ENCODE data around the gene STAC2. TPM values are rescaled to one million over a fixed set of nuclear protein-coding genes. Genes with fewer than 3 reads are reported as not detected.
A peak's percentile ranks its signal among the peaks of the same experiment; 100 is the strongest.

STAC2 gene
- polyA plus RNA-seq, 3 donors, result not detected

- 0% methylated on average over 1 of the region's 4 CpGs for WGBS (ENCODE audit: insufficient coverage)
- Histone ChIP-seq H2AFZ (ENCODE audit: insufficient read depth, low read depth, low read length, poor library complexity, severe bottlenecking) (no peak overlapping the region), H4K20me1 (ENCODE audit: insufficient read depth, low read length) (no peaks in the 10 kb centered on the region), H3K27me3 (ENCODE audit: control insufficient read depth in 2 of 2, insufficient read depth in 2 of 2, low read length in 2 of 2) (no peaks in the 10 kb centered on the region), H3K36me3 (replicated peaks in 1 of 2; ENCODE audit: control insufficient read depth in 1 of 2, insufficient read depth in 2 of 2, low read length in 2 of 2) (no peaks in the 10 kb centered on the region), H3K4me3 (replicated peaks in 1 of 3; ENCODE audit: low read depth in 2 of 3, low read length in 3 of 3) (no peak overlapping the region), H3K4me1 (ENCODE audit: control insufficient read depth in 1 of 2, insufficient read depth in 2 of 2, low read length in 2 of 2) (peaks cover 47 to 55% of the 10 kb centered on the region in 2 donors), H3K9me3 (replicated peaks in 1 of 2; ENCODE audit: control insufficient read depth in 1 of 2, insufficient read depth in 1 of 2, low read length in 2 of 2) (no peaks in the 10 kb centered on the region), H3K9ac (ENCODE audit: insufficient read depth, low read length, poor library complexity, severe bottlenecking) (no peak overlapping the region), H3K79me2 (ENCODE audit: insufficient read depth, low read length) (peaks cover 12% of the 10 kb centered on the region), H3K4me2 (replicated peaks; ENCODE audit: extremely low read depth, low read length, poor library complexity, severe bottlenecking) (no peak overlapping the region), H3K27ac (ENCODE audit: low read depth in 1 of 2, low read length in 2 of 2) (no peak overlapping the region)
- intact Hi-C loops (cut with micrococcal nuclease), result no loop called here
- peak overlapping the region in 1 of 7 donors; percentile 45 for H3K27ac Mint-ChIP-seq
- H3K27me3 Mint-ChIP-seq (ENCODE audit: low read depth in 3 of 3), result peaks cover 2 to 4% (median 3%) of the 10 kb centered on the region in 3 donors
- peaks cover 54% of the 10 kb centered on the region for H3K4me1 Mint-ChIP-seq
- peaks cover 0 to 7% (median 3%) of the 10 kb centered on the region in 7 donors for H3K9me3 Mint-ChIP-seq
- no peak overlapping the region for H3K4me3 Mint-ChIP-seq
- no peak for TF ChIP-seq CTCF (IDR thresholded peaks at IDR 0.05)
- DNase-seq, result no peak
- no peaks in the 10 kb centered on the region for H3K36me3 Mint-ChIP-seq
Observed at GRCh38 chr17:39170109-39170508, 55.6 kb downstream of the STAC2 start.

- peak overlapping the region in 2 of 7 donors; percentile 10 to 37 for H3K27ac Mint-ChIP-seq
- Histone ChIP-seq H4K20me1 (ENCODE audit: insufficient read depth, low read length) (no peaks in the 10 kb centered on the region), H3K4me2 (replicated peaks; ENCODE audit: extremely low read depth, low read length, poor library complexity, severe bottlenecking) (peak overlapping the region; percentile 48), H3K79me2 (ENCODE audit: insufficient read depth, low read length) (peaks cover 14% of the 10 kb centered on the region), H3K27ac (ENCODE audit: low read depth in 1 of 2, low read length in 2 of 2) (no peak overlapping the region), H2AFZ (ENCODE audit: insufficient read depth, low read depth, low read length, poor library complexity, severe bottlenecking) (peak overlapping the region; percentile 51), H3K4me1 (ENCODE audit: control insufficient read depth in 1 of 2, insufficient read depth in 2 of 2, low read length in 2 of 2) (peaks cover 45 to 57% of the 10 kb centered on the region in 2 donors), H3K9ac (ENCODE audit: insufficient read depth, low read length, poor library complexity, severe bottlenecking) (no peak overlapping the region), H3K36me3 (replicated peaks in 1 of 2; ENCODE audit: control insufficient read depth in 1 of 2, insufficient read depth in 2 of 2, low read length in 2 of 2) (no peaks in the 10 kb centered on the region), H3K9me3 (replicated peaks in 1 of 2; ENCODE audit: control insufficient read depth in 1 of 2, insufficient read depth in 1 of 2, low read length in 2 of 2) (no peaks in the 10 kb centered on the region), H3K4me3 (replicated peaks in 1 of 3; ENCODE audit: low read depth in 2 of 3, low read length in 3 of 3) (no peak overlapping the region), H3K27me3 (ENCODE audit: control insufficient read depth in 2 of 2, insufficient read depth in 2 of 2, low read length in 2 of 2) (no peaks in the 10 kb centered on the region)
- H3K9me3 Mint-ChIP-seq, result peaks cover 0 to 7% (median 3%) of the 10 kb centered on the region in 7 donors
- H3K36me3 Mint-ChIP-seq, result no peaks in the 10 kb centered on the region
- H3K4me3 Mint-ChIP-seq, result peak overlapping the region in 1 of 2 donors; percentile 73
- no CpG with 5 or more reads among the region's 3 CpGs for WGBS (ENCODE audit: insufficient coverage)
- H3K27me3 Mint-ChIP-seq (ENCODE audit: low read depth in 3 of 3), result peaks cover 2 to 4% (median 3%) of the 10 kb centered on the region in 3 donors
- intact Hi-C loops (cut with micrococcal nuclease), result loop anchor here (5.0 to 10.0 kb wide), 3 partner anchors 65 to 182 kb away; no protein-coding TSS in a partner anchor
- TF ChIP-seq CTCF (IDR thresholded peaks at IDR 0.05), result no peak
- no peak for DNase-seq
- H3K4me1 Mint-ChIP-seq, result peaks cover 54% of the 10 kb centered on the region
Observed at GRCh38 chr17:39169518-39169917, 56.2 kb downstream of the STAC2 start.

Data from CD14-positive monocyte (primary cell).